ENCODE results near the gene ZDHHC14. TPM values are rescaled to one million over a fixed set of nuclear protein-coding genes. Genes with fewer than 3 reads are reported as not detected.

Gene ZDHHC14
- total RNA-seq, 4 donors from 2014 or later, result 6.5 to 10.4 (median 8.0) TPM

DNA sequence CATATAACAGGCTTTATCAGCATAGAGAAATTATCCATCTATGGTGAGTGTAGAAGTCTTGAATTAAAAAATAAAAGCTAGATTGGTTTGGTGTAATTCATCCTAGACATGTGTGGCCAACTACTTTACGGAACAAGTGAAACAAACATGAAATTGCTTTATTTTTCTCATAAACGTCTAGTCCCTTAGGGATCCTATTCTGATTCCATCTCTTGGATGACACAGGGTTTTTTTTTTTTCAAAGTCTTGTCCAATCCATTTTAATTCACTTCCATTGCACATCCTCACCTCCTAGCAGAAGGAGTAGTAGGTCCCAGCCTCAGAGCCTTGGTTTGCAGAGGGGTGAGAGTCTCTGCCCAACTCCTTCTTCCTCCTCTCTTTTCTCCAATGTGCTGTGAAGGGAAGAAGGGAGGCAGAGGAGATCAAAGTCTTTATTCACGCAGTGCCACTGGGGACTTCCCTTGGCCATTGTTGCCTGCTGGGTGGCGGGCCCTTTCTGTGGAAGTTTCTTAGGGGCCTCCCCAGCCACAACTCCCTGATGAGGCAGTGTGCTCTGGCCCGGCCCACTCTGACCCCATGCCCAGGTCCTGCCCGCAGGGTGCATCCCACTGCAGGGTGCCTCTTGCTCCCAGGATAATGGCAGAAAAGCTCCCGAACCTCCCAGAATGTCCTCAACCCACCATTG is 337.7 kb downstream of the ZDHHC14 start:
- TF ChIP-seq, protein P1, sequence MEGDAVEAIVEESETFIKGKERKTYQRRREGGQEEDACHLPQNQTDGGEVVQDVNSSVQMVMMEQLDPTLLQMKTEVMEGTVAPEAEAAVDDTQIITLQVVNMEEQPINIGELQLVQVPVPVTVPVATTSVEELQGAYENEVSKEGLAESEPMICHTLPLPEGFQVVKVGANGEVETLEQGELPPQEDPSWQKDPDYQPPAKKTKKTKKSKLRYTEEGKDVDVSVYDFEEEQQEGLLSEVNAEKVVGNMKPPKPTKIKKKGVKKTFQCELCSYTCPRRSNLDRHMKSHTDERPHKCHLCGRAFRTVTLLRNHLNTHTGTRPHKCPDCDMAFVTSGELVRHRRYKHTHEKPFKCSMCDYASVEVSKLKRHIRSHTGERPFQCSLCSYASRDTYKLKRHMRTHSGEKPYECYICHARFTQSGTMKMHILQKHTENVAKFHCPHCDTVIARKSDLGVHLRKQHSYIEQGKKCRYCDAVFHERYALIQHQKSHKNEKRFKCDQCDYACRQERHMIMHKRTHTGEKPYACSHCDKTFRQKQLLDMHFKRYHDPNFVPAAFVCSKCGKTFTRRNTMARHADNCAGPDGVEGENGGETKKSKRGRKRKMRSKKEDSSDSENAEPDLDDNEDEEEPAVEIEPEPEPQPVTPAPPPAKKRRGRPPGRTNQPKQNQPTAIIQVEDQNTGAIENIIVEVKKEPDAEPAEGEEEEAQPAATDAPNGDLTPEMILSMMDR (IDR thresholded peaks at IDR 0.05; ENCODE audit: low read depth), result no peak

DNA sequence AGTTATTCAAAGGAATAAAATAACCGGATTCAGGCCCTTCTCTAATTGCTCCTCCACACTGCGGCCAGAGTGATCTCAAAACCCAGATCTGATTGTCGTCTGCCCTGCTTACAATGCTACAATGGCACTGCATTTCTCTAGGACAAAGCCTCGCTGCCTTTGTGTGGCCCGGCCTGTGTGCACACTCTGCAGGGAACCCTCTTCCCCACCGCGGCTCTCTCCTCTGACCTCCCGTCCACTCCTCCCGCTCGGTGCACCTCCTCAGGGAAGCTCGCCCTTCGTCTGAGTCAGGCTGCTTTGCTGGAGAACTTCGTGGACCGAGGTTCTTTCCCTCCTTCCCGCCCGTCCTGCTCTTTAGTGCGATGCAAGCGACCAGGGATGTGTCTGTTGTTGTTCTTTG is 340.4 kb downstream of the ZDHHC14 start:
- TF ChIP-seq, protein P1 (IDR thresholded peaks at IDR 0.05; ENCODE audit: low read depth), result no peak

GRCh38 chr6:157721830-157722229 is 340.8 kb downstream of the ZDHHC14 start:
- TF ChIP-seq, protein P1 (IDR thresholded peaks at IDR 0.05; ENCODE audit: low read depth), result no peak

GRCh38 chr6:157723376-157723775 is 342.4 kb downstream of the ZDHHC14 start:
- TF ChIP-seq, protein P1 (IDR thresholded peaks at IDR 0.05; ENCODE audit: low read depth), result no peak

DNA sequence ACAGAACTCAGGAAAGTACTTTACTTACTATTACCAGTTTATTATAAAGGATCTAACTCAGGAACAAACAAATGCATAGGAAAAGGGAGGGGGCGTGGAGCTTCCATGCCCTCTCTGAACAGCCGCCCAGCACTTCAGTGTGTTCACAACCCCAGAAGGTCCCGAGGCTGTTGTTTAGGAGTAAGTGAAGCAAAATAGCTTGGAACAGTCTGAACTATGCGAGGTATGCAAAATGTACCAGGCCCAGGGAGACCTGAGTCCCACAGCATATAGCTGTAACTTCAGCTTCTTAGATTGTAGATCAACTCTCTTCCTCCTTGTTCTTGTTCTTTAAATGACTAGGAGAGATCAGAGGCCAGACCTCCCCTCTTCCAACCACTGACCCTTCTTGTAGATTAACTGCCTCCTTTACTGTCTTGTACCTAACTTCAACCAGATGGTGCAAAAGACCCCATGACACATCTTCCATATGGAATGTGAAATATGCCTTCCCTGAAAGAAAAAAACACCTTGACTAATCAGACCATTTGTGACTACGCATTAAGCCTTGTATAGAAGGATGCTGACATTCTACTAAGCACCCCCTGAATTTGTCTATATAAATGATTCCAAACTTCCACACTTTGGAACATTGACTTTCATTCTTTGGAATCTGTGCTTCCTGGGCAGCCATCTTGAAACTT is 343.3 kb downstream of the ZDHHC14 start:
- TF ChIP-seq, protein P1 (IDR thresholded peaks at IDR 0.05; ENCODE audit: low read depth), result no peak

DNA sequence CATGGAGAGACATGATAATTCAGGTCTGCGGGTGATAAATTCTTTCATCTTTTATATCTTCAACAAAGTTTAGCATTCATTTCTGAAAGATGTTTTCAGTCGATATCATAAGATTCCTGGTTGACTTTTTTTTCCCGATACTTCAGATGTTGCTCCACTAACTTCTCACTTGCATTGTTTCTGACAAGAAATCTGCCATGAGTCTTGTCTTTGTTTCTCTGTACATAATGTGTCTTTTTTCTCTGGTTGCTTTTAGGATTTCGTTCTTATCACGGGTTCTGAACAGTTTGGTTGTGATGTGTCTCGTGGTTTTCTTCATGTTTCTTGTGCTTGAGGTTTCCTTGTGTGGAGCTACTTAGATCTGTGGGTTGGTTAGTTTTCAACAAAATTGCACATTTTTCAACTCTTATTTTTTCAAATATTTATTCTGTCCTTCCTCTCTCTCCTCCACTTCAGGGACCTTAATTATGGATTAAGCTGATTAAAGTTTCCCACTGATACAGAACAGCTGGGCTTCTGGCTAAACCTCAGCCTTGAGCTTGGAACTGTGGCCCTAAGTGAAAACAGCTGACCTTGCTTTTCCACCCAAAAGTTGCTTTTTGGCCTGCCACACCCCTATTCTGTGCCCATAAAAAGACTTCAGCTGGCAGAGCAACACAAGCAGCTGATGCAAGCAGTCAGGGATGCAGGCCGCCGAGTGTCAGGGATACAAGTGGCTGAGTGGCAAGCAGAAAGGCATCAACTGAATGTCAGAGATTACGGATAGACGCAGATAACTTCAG is 344.2 kb downstream of the ZDHHC14 start:
- TF ChIP-seq, protein P1 (IDR thresholded peaks at IDR 0.05; ENCODE audit: low read depth), result no peak

DNA sequence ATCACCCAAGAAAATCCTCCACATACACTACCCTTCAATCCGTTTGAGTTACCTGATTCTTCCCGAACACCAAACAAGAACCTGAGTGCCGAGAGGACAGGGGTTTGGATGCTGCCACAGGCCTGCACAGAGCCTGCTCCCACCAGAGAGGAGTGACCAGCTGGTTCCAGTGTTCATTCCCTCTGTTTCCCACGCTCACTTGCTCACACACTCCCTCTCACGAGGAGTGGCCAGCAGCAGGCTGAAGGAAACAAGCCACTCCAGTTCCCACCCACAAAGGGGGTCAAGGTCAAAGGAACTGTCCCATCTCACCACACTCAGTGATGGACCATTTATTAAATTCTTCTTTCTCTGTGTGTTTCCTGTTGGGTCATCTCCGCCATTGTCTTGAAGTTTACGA is 344.8 kb downstream of the ZDHHC14 start:
- TF ChIP-seq, protein P1 (IDR thresholded peaks at IDR 0.05; ENCODE audit: low read depth), result no peak
